ENCODE measurements around the gene RASSF9.

Gene RASSF9

GRCh38 chr12:85836197-85837090 is at the start of gene RASSF9:
Gene RASSF9 (minus strand): TSS chr12:85836409. CDS start chr12:85836201, 208 bp downstream.
- no peak for DNase-seq

- DNase-seq = no peak
These were observed 47.6 kb upstream of the RASSF9 start for GRCh38 chr12:85883763-85884162.

DNA sequence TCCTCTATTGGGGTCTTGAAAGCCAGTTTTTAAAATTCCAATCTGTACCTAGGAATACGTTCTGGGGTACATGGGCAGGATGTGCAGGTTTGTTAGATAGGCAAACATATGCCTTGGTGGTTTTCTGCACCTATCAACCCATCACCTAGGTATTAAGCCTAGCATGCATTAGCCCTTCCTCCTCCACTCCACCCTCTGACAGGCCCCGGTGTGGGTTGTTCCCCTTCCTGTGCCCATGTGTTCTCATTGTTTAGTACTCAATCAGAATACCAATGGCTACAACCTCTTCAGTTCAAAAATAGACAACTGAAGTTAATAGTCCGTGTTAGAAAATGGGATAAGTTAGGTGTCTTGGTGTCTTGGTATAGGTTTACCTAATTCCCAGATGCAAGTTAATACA is 41.2 kb upstream of the RASSF9 start:
- DNase-seq = no peak

- peak; percentile 51 for DNase-seq
These were observed 37.8 kb upstream of the RASSF9 start, which contains the start of gene NTS for GRCh38 chr12:85874031-85874461. Gene NTS (plus strand): TSS chr12:85874295. CDS start chr12:85874404, 109 bp downstream.

DNA sequence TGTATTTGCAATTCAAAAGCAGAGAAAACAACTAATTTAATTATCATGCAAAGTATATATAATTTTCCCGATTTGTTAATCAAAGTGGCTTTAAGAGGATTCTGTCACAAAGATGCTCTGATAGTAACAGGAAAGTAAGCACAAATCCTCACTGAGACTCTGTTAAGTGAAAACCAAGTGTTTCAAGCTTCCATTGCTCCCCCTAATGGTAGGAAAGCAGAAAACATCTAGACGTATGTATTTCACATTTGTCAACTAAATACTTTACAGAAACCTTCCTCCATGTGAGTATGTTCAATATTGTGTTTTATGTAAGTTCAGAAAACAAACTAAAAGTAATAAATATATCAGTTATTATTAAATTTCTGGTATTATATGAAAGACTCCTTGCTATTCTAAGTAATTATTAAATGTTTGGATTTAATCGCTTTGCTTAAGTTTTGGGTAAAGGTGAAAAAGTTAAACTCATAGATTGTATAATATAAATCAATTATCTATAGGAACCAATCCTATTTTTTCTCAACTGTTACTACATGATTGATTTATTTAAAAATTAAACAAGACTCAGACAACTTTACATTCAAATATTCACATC is 36.4 kb upstream of the RASSF9 start:
- DNase-seq = peak; percentile 53

DNA sequence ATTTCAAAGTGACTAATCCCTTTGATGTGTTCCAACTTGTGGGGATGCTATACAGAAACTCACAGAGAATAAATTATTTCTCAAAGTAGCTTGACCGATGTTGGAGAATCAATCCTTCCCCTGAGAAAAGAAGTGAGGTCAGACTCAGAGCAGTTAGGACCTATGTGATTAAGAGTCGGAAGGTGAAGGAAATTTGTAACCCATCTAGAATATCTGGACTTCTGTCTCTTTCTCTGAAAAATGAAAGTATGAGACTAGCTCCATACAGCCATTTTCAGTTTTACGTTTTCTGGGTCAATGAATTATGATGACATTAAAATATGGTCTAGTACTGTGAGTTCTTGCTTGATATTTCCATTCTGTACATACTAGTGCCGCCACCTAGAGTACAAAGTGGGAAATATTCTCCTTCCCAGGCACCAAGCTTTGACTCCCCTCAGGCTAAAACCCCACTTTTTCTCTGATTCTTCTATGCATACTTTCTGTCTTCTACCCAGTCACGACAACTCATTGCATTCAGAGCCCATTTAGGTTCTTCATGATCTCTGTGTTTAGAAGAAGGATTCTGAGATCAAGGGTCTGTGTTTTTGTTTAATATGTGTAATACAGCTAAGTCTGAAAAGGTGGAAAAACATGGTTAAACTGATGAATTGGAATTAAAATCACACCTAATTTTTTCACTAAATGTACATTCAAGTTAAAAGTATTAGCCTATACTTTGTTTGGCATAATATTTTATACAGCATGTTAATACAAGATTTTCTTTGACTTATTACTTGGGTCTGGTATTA is 31.0 kb upstream of the RASSF9 start:
- peak; percentile 52 for DNase-seq

- no peak for DNase-seq
These were observed 29.7 kb upstream of the RASSF9 start for GRCh38 chr12:85865890-85866289.

- DNase-seq = no peak
These were observed 20.8 kb upstream of the RASSF9 start for GRCh38 chr12:85856966-85857365.

DNA sequence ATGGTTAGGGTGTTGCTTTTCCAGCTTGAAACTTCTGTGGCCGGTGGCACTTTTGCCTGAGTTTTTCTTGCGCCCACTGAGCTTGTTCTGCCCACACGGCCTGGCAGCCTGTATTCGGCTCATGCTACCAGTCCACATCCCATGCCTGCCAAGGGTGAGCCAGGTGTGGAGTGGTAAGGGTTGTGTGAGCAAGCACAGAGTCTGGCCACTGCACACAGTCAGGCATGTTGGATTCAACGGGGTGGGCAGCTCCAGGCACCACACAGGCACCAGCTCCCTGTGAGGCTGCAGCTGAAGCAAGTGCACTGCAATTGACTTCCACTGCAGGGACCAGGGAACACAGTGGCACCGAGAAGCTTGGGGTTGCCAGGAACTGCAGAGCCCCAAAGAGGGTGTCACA is 19.1 kb upstream of the RASSF9 start:
- DNase-seq = no peak

GRCh38 chr12:85849344-85849743 is 13.1 kb upstream of the RASSF9 start:
- DNase-seq = no peak

- DNase-seq = no peak
These were observed 7.5 kb upstream of the RASSF9 start for GRCh38 chr12:85843606-85844310.

- DNase-seq = no peak
These were observed 598 bp downstream of the RASSF9 start for GRCh38 chr12:85835426-85836196.

DNA sequence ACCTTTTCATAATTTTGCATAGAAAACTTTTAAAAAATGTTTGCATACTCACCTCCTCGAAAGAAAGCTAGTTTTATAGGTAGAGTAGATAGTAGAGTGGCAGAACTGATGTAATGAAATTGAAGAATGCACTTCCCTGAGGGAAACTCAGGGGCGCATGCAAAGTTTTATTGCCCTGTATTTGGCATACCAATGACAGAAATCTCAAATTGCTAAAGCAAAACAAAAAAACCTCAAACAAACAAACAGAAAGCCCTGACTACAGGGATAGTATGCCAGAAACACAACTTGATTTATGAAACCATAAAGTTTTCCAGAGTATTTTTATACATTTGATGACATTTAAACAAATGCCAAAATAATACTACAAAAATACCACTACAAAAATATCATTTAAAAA is 1.8 kb downstream of the RASSF9 start:
- DNase-seq = no peak

- DNase-seq = no peak
These were observed 2.6 kb downstream of the RASSF9 start for GRCh38 chr12:85833579-85833978.

GRCh38 chr12:85831327-85831990 is 4.8 kb downstream of the RASSF9 start:
- DNase-seq = no peak

GRCh38 chr12:85829391-85829790 is 6.8 kb downstream of the RASSF9 start:
- no peak for DNase-seq

DNA sequence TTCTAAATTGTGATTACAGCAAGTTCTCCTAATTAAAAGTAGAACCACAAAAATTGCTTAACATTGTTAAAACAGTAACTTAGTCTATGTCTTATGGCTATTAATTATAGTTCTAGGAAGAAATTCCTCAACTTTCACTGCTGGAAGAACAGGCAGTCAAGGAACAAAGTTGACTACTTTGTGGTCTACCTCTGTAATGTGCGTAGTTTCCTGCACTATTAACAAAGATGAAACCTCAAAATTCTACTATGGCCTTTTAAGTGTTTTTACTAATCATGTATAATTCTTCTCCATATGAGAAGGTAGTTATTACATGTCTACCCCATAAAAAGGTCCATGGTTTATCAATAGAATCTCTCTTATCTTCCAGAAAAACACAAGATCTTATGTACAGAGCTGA is 7.6 kb downstream of the RASSF9 start:
- no peak for DNase-seq

- no peak for DNase-seq
These were observed 10.5 kb downstream of the RASSF9 start for GRCh38 chr12:85825746-85826145.

- DNase-seq = no peak
These were observed 12.6 kb downstream of the RASSF9 start for GRCh38 chr12:85823436-85824180.

DNA sequence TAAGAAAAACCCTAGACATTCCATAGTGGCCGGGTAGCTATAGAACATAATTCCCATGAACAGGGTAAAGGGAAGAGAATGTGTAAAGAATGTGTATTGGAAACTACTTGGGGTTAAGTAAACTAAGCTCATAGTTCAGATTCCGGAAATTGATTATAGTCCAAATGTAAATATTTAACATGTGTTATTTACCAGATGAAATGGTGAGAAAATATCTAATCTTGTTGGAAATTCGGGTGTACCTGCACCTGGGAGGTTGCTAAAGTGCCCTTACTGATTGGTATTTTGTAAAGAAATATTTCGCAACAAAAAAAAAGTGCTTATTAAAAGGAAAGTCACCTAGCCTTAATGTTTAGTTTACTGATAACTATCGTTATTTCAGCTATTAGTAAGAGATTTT is 14.4 kb downstream of the RASSF9 start:
- DNase-seq = no peak

- DNase-seq = no peak
These were observed 15.0 kb downstream of the RASSF9 start for GRCh38 chr12:85821206-85821605.
